Panc1 (cell line): ENCODE data around the gene SBF2. TPM values are rescaled to one million over a fixed set of nuclear protein-coding genes. Genes with fewer than 3 reads are reported as not detected.
A peak's percentile ranks its signal among the peaks of the same experiment; 100 is the strongest.

Experiments used
- ATAC-seq: fragments of 200-7000 bp; cut with Tn5 transposase; 2 replicates; pipeline ENCODE4 v1.9.1; 2020; ENCODE audit warnings: mild to moderate bottlenecking, moderate library complexity
- BruUV-seq: library from RNA; stranded (reverse); fragments of 400-500 nt; replicated peaks from 2 replicates; lab custom pipeline; 2021; lab: Mats Ljungman, UMichigan
- CTCF ChIA-PET: fragments of 300-600 bp; sonication (Branson Sonifier 250); formaldehyde crosslinking; loops from one replicate; lab custom pipeline; 2022; ENCODE audit warnings: antibody characterized with exemption; lab: Charles Lee
- POLR2A ChIA-PET: fragments of 300-600 bp; sonication (Branson Sonifier 250); formaldehyde crosslinking; loops from one replicate; lab custom pipeline; 2022; ENCODE audit warnings: antibody characterized with exemption; lab: Charles Lee
- DNase-seq: peaks from one replicate; pipeline ENCODE4 v3.0.0-alpha.2; 2010; ENCODE audit warnings: low read depth, low spot score
- H3K27ac ChIP-seq: 2 replicates; pipeline ENCODE4 v1.5.1; 2011; ENCODE audit warnings: mild to moderate bottlenecking, low read length, inconsistent platforms
- H3K27me3 ChIP-seq: fragments of 200-500 bp; sonication (Bioruptor generic); 2 replicates; pipeline ENCODE4 v1.6.0; 2014; ENCODE audit warnings: low read length, inconsistent platforms; ENCODE audit not compliant: control insufficient read depth, insufficient read depth
- H3K36me3 ChIP-seq: fragments of 200-500 bp; sonication (Bioruptor generic); 2 replicates; pipeline ENCODE4 v1.5.1; 2014; ENCODE audit warnings: inconsistent platforms, mild to moderate bottlenecking, low read length, moderate library complexity; ENCODE audit not compliant: control insufficient read depth, insufficient read depth
- H3K4me1 ChIP-seq: 2 replicates; pipeline ENCODE4 v1.5.1; 2011; ENCODE audit warnings: inconsistent platforms, mild to moderate bottlenecking, low read length, moderate library complexity; ENCODE audit not compliant: control insufficient read depth, insufficient read depth
- H3K4me3 ChIP-seq, 2 experiments: 2 replicates each; pipeline ENCODE4 v1.5.1; 2011 to 2012; ENCODE audit warnings: low read depth in 2 of 2, low read length in 2 of 2, mild to moderate bottlenecking in 2 of 2, inconsistent platforms in 1 of 2, moderate library complexity in 1 of 2
- H3K9me3 ChIP-seq: fragments of 200-500 bp; sonication (Bioruptor generic); 2 replicates; pipeline ENCODE4 v1.5.1; 2014; ENCODE audit warnings: low read depth, mild to moderate bottlenecking, inconsistent platforms, low read length, moderate library complexity; ENCODE audit not compliant: control insufficient read depth, insufficient read depth
- POLR2AphosphoS5 ChIP-seq: IDR thresholded peaks from 2 replicates; pipeline ENCODE4 v1.6.1; 2012; ENCODE audit warnings: mild to moderate bottlenecking, low read depth, low read length, moderate library complexity
- SIN3A ChIP-seq: IDR thresholded peaks from 2 replicates; pipeline ENCODE4 v1.6.1; 2012; ENCODE audit warnings: low read depth, mild to moderate bottlenecking, low read length, moderate library complexity, borderline replicate concordance; ENCODE audit not compliant: insufficient read depth
- TCF7L2 ChIP-seq: IDR thresholded peaks from 2 replicates; pipeline ENCODE4 v1.6.1; 2011; ENCODE audit warnings: mild to moderate bottlenecking, low read depth, low read length, inconsistent platforms
- in situ Hi-C: cut with HindIII; loops from 2 replicates; pipeline ENCODE4 v1.10.0; 2016; ENCODE audit warnings: low sequenced_read_pairs, low pct_unique_long_range_greater_than_20kb
- intact Hi-C: fragments of 100-400 bp; cut with micrococcal nuclease; formaldehyde crosslinking; loops from one replicate; pipeline ENCODE4 v1.10.0; 2022; ENCODE audit not compliant: unreplicated experiment
- total RNA-seq: library from RNA; stranded (reverse); gene quantifications from one replicate; pipeline ENCODE4 v1.2.1, GENCODE V29; 2021; ENCODE audit not compliant: unreplicated experiment
- TF ChIP-seq, protein P1 (sequence below), 2 experiments: IDR thresholded peaks; 2 replicates each; pipeline ENCODE4 v1.6.1; 2011 to 2012; ENCODE audit warnings: low read depth in 2 of 2, control low read depth in 1 of 2, low read length in 1 of 2, mild to moderate bottlenecking in 1 of 2, moderate library complexity in 1 of 2; ENCODE audit not compliant: insufficient read depth in 1 of 2
- TF ChIP-seq, protein P2 (sequence below): fragments of 450-650 bp; IDR thresholded peaks from 2 replicates; pipeline ENCODE4 v1.5.1; 2017; ENCODE audit warnings: mild to moderate bottlenecking

The SBF2 gene
- total RNA-seq, 1 experiment from 2014 or later: 65.0 TPM

DNA sequence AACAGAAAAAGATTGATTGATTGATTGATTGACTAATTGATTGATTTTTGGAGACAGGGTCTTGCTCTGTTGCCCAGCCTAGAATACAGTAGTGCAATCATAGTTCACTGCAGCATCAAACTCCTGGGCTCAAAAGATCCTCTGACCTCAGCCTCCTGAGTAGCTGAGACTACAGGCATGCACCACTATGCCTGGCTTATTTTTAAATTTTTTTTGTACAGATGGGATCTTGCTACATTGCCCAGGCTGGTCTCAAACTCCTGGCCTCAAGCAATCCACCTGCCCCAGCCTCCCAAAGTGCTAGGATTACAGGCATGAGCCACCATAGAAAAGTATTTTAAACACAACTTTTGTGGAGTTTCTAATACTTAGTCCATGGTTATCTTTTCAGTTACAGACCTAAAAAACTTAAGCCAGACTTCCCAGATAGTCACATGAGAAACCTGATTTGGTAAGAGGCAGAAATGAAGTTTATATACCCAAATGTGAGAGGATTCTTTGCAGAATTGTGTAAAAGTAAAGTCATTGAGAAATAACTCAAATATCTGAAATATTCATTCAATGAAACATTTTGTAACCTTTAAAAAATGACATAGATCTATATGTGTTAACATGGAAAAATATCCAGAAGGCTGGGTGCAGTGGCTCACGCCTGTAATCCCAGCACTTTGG, 443.7 kb downstream of the SBF2 start:
- TF ChIP-seq SIN3A (no peak), POLR2AphosphoS5 (no peak), TCF7L2 (no peak)
- TF ChIP-seq, protein P1, sequence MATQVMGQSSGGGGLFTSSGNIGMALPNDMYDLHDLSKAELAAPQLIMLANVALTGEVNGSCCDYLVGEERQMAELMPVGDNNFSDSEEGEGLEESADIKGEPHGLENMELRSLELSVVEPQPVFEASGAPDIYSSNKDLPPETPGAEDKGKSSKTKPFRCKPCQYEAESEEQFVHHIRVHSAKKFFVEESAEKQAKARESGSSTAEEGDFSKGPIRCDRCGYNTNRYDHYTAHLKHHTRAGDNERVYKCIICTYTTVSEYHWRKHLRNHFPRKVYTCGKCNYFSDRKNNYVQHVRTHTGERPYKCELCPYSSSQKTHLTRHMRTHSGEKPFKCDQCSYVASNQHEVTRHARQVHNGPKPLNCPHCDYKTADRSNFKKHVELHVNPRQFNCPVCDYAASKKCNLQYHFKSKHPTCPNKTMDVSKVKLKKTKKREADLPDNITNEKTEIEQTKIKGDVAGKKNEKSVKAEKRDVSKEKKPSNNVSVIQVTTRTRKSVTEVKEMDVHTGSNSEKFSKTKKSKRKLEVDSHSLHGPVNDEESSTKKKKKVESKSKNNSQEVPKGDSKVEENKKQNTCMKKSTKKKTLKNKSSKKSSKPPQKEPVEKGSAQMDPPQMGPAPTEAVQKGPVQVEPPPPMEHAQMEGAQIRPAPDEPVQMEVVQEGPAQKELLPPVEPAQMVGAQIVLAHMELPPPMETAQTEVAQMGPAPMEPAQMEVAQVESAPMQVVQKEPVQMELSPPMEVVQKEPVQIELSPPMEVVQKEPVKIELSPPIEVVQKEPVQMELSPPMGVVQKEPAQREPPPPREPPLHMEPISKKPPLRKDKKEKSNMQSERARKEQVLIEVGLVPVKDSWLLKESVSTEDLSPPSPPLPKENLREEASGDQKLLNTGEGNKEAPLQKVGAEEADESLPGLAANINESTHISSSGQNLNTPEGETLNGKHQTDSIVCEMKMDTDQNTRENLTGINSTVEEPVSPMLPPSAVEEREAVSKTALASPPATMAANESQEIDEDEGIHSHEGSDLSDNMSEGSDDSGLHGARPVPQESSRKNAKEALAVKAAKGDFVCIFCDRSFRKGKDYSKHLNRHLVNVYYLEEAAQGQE (IDR thresholded peaks at IDR 0.05; ENCODE audit: insufficient read depth in 1 of 2, low read depth in 2 of 2, low read length in 1 of 2): no peak
- TF ChIP-seq, protein P2, sequence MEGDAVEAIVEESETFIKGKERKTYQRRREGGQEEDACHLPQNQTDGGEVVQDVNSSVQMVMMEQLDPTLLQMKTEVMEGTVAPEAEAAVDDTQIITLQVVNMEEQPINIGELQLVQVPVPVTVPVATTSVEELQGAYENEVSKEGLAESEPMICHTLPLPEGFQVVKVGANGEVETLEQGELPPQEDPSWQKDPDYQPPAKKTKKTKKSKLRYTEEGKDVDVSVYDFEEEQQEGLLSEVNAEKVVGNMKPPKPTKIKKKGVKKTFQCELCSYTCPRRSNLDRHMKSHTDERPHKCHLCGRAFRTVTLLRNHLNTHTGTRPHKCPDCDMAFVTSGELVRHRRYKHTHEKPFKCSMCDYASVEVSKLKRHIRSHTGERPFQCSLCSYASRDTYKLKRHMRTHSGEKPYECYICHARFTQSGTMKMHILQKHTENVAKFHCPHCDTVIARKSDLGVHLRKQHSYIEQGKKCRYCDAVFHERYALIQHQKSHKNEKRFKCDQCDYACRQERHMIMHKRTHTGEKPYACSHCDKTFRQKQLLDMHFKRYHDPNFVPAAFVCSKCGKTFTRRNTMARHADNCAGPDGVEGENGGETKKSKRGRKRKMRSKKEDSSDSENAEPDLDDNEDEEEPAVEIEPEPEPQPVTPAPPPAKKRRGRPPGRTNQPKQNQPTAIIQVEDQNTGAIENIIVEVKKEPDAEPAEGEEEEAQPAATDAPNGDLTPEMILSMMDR: no peak
- Histone ChIP-seq H3K4me3 (no peak overlapping the region), H3K27me3 (no peaks in the 10 kb centered on the region), H3K4me1 (0 out of 2 replicates have a peak, but pooled peaks cover 5% of the 10 kb centered on the region), H3K27ac (peak overlapping the region; percentile 54; the same call in 1 of the 2 replicates), H3K36me3 (peaks cover 7% of the 10 kb centered on the region; the same call in 1 of the 2 replicates), H3K9me3 (no peaks in the 10 kb centered on the region)
- DNase-seq (no peak), ATAC-seq (no peak)
- intact Hi-C loops: no loop called here
- POLR2A ChIA-PET: no interaction called here
- CTCF ChIA-PET: interaction anchor here (0.6 kb wide), 1 partner anchor 248 kb away, joined by 5 read pairs; no protein-coding TSS in a partner anchor
- no TSS peak for BruUV-seq
- in situ Hi-C loops: loop anchor here (25.0 kb wide), 1 partner anchor 462 kb away; the partner anchor contains the start of gene ADM

DNA sequence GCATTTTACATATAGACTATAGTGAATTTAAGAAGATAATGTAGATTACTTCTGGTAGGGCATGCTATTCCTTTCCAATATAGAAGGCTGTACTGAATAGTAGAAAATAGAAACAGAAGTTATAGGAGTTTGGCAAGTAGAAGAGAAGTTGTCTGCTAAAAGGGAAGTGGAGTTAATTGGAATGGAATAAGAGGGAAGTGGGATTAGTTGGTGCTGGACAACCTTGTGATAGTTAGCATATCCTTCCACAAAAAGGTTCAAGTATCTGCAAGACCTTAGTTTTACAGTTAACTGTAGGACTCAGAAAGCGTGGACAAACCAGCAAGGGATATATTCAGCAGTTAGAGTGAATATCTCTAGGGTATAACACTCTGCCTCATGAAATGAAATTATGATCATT, 444.6 kb downstream of the SBF2 start:
- Histone ChIP-seq H3K4me3 (no peak overlapping the region), H3K9me3 (no peaks in the 10 kb centered on the region), H3K4me1 (0 out of 2 replicates have a peak, but pooled peaks cover 5% of the 10 kb centered on the region), H3K27me3 (no peaks in the 10 kb centered on the region), H3K36me3 (peaks cover 7% of the 10 kb centered on the region; the same call in 1 of the 2 replicates), H3K27ac (peak overlapping the region; percentile 54; the same call in 1 of the 2 replicates)
- BruUV-seq: no TSS peak
- DNase-seq (no peak), ATAC-seq (no peak)
- in situ Hi-C loops: no loop called here
- intact Hi-C loops: no loop called here
- POLR2A ChIA-PET: interaction anchor here (0.6 kb wide), 2 partner anchors 32 to 584 kb away, joined by 3 to 7 read pairs; partner anchors contain the start of gene DENND5A
- CTCF ChIA-PET: no interaction called here
- TF ChIP-seq, protein P1 (IDR thresholded peaks at IDR 0.05; ENCODE audit: insufficient read depth in 1 of 2, low read depth in 2 of 2, low read length in 1 of 2): no peak
- TF ChIP-seq TCF7L2: no peak
- TF ChIP-seq, protein P2: no peak
- TF ChIP-seq POLR2AphosphoS5: no peak
- no peak for TF ChIP-seq SIN3A
